Measurements from ENCODE around the gene TSFM.

DNA sequence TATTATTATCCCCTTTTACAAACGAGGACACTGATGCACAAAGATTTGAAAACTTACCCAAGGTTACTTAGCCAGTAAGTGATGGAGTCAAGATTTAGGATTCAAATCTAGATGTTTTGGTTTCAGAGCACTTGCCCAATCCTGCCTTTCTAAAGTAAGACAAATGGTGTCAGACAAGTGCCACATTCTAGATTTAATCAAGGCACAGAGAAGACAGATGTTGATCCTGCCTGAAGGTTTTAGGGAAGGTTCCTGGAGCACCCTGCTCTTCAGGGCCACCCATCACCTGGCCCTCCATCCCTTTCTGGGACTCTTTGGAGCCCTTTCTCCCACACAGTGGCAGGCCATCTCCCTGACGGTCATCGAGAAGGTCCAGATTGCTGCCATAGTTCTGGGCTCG, 24.8 kb upstream of the TSFM start:
- TF ChIP-seq, protein P1, sequence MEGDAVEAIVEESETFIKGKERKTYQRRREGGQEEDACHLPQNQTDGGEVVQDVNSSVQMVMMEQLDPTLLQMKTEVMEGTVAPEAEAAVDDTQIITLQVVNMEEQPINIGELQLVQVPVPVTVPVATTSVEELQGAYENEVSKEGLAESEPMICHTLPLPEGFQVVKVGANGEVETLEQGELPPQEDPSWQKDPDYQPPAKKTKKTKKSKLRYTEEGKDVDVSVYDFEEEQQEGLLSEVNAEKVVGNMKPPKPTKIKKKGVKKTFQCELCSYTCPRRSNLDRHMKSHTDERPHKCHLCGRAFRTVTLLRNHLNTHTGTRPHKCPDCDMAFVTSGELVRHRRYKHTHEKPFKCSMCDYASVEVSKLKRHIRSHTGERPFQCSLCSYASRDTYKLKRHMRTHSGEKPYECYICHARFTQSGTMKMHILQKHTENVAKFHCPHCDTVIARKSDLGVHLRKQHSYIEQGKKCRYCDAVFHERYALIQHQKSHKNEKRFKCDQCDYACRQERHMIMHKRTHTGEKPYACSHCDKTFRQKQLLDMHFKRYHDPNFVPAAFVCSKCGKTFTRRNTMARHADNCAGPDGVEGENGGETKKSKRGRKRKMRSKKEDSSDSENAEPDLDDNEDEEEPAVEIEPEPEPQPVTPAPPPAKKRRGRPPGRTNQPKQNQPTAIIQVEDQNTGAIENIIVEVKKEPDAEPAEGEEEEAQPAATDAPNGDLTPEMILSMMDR (IDR thresholded peaks at IDR 0.05; ENCODE audit: low read length), result no peak
- no peak for TF ChIP-seq EZH2phosphoT487 (IDR thresholded peaks at IDR 0.05; ENCODE audit: low read length)
- TF ChIP-seq EZH2 (optimal IDR thresholded peaks at IDR 0.05; ENCODE audit: low read depth, low read length), result no peak

Data from MM.1S (cell line).